ENCODE results near the gene DNPEP.

DNPEP gene

DNA sequence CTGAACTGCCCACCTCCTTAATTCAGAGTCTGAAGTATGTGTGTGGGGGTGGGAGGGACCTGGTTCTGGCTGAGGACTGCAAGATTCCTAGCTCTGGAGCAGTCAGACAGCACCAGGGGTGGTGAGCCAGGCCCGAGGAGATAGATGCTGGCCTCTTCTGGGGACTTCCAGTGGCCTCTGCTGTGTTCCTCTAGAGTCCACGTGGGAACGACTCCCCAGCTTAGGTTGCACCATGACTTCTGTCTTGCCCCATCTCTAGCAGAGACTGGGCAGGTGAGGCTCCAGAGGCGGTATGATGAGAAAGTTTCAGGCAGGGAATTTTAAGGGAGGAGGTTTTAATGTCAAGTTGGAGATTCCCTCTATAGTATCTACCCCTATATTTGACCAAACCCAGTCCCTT, 33.1 kb downstream of the DNPEP start:
- DNase-seq (ENCODE audit: low read depth), result no peak
- TF ChIP-seq POLR2A (IDR thresholded peaks at IDR 0.05; ENCODE audit: extremely low read depth, insufficient read length), result no peak
- TF ChIP-seq, protein P1, sequence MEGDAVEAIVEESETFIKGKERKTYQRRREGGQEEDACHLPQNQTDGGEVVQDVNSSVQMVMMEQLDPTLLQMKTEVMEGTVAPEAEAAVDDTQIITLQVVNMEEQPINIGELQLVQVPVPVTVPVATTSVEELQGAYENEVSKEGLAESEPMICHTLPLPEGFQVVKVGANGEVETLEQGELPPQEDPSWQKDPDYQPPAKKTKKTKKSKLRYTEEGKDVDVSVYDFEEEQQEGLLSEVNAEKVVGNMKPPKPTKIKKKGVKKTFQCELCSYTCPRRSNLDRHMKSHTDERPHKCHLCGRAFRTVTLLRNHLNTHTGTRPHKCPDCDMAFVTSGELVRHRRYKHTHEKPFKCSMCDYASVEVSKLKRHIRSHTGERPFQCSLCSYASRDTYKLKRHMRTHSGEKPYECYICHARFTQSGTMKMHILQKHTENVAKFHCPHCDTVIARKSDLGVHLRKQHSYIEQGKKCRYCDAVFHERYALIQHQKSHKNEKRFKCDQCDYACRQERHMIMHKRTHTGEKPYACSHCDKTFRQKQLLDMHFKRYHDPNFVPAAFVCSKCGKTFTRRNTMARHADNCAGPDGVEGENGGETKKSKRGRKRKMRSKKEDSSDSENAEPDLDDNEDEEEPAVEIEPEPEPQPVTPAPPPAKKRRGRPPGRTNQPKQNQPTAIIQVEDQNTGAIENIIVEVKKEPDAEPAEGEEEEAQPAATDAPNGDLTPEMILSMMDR (IDR thresholded peaks at IDR 0.05; ENCODE audit: low read depth, low read length), result no peak
- no peak for TF ChIP-seq MYC (IDR thresholded peaks at IDR 0.05; ENCODE audit: low read depth, low read length)
- TF ChIP-seq, protein P2, sequence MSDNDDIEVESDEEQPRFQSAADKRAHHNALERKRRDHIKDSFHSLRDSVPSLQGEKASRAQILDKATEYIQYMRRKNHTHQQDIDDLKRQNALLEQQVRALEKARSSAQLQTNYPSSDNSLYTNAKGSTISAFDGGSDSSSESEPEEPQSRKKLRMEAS (IDR thresholded peaks at IDR 0.05; ENCODE audit: low read depth, low read length), result no peak
- H3K4me3 ChIP-seq (ENCODE audit: low read depth, low read length), result no peak overlapping the region

- no peak for TF ChIP-seq MYC (IDR thresholded peaks at IDR 0.05; ENCODE audit: low read depth, low read length)
- TF ChIP-seq, protein P2 (IDR thresholded peaks at IDR 0.05; ENCODE audit: low read depth, low read length), result no peak
- TF ChIP-seq, protein P1 (IDR thresholded peaks at IDR 0.05; ENCODE audit: low read depth, low read length), result no peak
- H3K4me3 ChIP-seq (ENCODE audit: low read depth, low read length), result no peak overlapping the region
- DNase-seq (ENCODE audit: low read depth), result no peak
Observed at GRCh38 chr2:219353129-219353528, 34.6 kb downstream of the DNPEP start.

DNA sequence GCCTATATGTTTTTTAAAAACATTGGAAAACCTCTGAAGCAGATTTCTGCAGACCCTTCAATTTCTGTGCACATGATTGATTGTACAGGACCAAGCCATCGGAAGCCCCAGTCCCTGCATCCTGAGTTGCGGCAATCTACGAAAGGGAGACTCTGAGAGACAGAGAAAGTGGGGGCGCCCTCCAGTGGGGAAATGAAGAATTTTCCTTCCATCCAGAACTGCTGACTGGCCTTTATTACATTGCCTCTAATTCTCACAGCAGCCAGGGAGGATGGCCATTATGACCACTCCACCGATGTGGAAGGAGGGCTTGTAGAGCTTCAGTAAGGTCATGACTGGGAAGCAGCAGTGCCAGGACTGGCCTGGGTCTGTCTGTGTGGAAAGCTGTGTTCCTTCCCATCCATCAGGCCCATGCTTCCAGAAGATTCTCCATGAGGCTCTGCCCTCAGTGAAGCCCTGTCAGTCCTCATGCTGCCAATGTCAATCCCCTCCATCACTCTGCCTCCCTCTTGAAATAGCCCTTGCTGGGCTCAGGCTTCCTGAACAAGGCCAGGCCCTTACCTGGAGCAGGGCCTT, 35.2 kb downstream of the DNPEP start:
- peak; percentile 78 for DNase-seq (ENCODE audit: low read depth)
- TF ChIP-seq MYC (IDR thresholded peaks at IDR 0.05; ENCODE audit: low read depth, low read length), result no peak
- TF ChIP-seq, protein P2 (IDR thresholded peaks at IDR 0.05; ENCODE audit: low read depth, low read length), result no peak
- TF ChIP-seq, protein P1 (IDR thresholded peaks at IDR 0.05; ENCODE audit: low read depth, low read length), result peak; percentile 78
- H3K4me3 ChIP-seq (ENCODE audit: low read depth, low read length), result no peak overlapping the region

- no peak for TF ChIP-seq POLR2A (IDR thresholded peaks at IDR 0.05; ENCODE audit: extremely low read depth, insufficient read length)
- TF ChIP-seq, protein P2 (IDR thresholded peaks at IDR 0.05; ENCODE audit: low read depth, low read length), result no peak
- no peak for TF ChIP-seq MYC (IDR thresholded peaks at IDR 0.05; ENCODE audit: low read depth, low read length)
- TF ChIP-seq, protein P1 (IDR thresholded peaks at IDR 0.05; ENCODE audit: low read depth, low read length), result no peak
- no peak overlapping the region for H3K4me3 ChIP-seq (ENCODE audit: low read depth, low read length)
- DNase-seq (ENCODE audit: low read depth), result no peak
Observed at GRCh38 chr2:219350710-219351221, 36.9 kb downstream of the DNPEP start.

- DNase-seq (ENCODE audit: low read depth), result no peak
- TF ChIP-seq MYC (IDR thresholded peaks at IDR 0.05; ENCODE audit: low read depth, low read length) (no peak), POLR2A (IDR thresholded peaks at IDR 0.05; ENCODE audit: extremely low read depth, insufficient read length) (no peak)
- TF ChIP-seq, protein P1 (IDR thresholded peaks at IDR 0.05; ENCODE audit: low read depth, low read length), result no peak
- TF ChIP-seq, protein P2 (IDR thresholded peaks at IDR 0.05; ENCODE audit: low read depth, low read length), result no peak
- H3K4me3 ChIP-seq (ENCODE audit: low read depth, low read length), result no peak overlapping the region
Observed at GRCh38 chr2:219350215-219350614, 37.5 kb downstream of the DNPEP start.
